ENCODE measurements around the gene TNS1.

TNS1 gene

DNA sequence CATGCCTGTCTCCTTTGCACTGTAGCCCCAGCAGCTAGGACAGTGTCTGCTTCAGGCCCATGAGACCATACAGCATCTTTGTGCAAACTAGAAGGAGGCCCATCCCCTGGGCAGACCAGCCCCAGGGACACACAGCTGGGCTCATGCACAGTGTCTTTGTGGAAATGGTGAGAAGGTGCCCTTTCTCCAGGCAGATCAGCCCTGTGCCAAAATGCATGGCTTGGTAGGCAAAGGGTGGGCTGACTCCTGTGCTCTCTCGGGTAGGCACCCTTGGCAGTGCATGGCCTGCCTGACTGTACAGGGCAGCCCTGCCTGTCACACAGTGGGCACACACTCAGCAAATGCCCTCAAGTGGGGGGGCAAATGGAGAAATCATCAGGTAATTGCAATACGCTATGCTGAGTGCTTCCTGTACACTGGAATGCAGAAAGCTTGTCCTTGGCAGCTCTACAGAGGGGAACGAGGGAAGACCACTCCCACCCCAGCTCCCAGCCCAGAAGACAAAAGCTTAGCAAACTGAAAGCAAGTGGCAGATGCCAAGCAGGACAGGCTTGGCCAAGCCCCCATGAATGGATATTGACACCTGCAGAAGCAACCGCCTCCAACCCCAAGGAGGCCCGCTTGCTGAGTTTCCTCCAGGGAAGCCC lies 21.6 kb downstream of the TNS1 start:
- Histone ChIP-seq H3K4me3 (ENCODE audit: low read depth, low read length) (no peak overlapping the region), H3K27me3 (ENCODE audit: control insufficient read depth, insufficient read depth, low read length) (no peaks in the 10 kb centered on the region), H3K4me1 (peaks cover 22% of the 10 kb centered on the region), H3K79me2 (peaks cover 14% of the 10 kb centered on the region), H3K9ac (no peak overlapping the region), H2AFZ (no peak overlapping the region), H3K9me3 (ENCODE audit: control insufficient read depth, low read length) (no peaks in the 10 kb centered on the region), H3K4me2 (ENCODE audit: low read length) (no peak overlapping the region), H3K36me3 (ENCODE audit: control insufficient read depth, insufficient read depth, low read length) (no peaks in the 10 kb centered on the region), H3K27ac (no peak overlapping the region)
- TF ChIP-seq, protein P1, sequence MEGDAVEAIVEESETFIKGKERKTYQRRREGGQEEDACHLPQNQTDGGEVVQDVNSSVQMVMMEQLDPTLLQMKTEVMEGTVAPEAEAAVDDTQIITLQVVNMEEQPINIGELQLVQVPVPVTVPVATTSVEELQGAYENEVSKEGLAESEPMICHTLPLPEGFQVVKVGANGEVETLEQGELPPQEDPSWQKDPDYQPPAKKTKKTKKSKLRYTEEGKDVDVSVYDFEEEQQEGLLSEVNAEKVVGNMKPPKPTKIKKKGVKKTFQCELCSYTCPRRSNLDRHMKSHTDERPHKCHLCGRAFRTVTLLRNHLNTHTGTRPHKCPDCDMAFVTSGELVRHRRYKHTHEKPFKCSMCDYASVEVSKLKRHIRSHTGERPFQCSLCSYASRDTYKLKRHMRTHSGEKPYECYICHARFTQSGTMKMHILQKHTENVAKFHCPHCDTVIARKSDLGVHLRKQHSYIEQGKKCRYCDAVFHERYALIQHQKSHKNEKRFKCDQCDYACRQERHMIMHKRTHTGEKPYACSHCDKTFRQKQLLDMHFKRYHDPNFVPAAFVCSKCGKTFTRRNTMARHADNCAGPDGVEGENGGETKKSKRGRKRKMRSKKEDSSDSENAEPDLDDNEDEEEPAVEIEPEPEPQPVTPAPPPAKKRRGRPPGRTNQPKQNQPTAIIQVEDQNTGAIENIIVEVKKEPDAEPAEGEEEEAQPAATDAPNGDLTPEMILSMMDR (IDR thresholded peaks at IDR 0.05): no peak

DNA sequence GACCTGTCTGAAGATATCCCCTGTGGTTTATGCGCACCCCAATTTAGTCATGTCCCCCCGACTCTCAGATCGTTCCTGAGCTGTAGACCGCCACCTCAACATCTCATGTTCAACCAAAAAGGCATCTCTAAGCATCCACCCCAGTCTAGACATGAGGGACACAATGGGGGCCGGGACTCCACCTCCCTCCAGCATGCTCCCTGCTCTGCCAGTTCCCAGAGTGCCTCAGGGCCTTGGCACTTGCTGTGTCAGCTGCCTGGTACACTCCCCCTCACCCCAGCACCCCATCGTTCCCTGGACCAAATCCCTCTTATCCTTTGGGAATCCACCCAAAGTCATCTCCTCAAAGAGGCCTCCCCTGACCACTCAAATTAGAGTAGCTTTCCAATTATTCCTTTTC lies 22.2 kb downstream of the TNS1 start:
- Histone ChIP-seq H3K4me2 (ENCODE audit: low read length) (no peak overlapping the region), H2AFZ (no peak overlapping the region), H3K27me3 (ENCODE audit: control insufficient read depth, insufficient read depth, low read length) (no peaks in the 10 kb centered on the region), H3K4me1 (peaks cover 22% of the 10 kb centered on the region), H3K27ac (no peak overlapping the region), H3K4me3 (ENCODE audit: low read depth, low read length) (no peak overlapping the region), H3K9ac (no peak overlapping the region), H3K36me3 (ENCODE audit: control insufficient read depth, insufficient read depth, low read length) (no peaks in the 10 kb centered on the region), H3K9me3 (ENCODE audit: control insufficient read depth, low read length) (no peaks in the 10 kb centered on the region), H3K79me2 (peaks cover 14% of the 10 kb centered on the region)
- TF ChIP-seq, protein P1 (IDR thresholded peaks at IDR 0.05): no peak

DNA sequence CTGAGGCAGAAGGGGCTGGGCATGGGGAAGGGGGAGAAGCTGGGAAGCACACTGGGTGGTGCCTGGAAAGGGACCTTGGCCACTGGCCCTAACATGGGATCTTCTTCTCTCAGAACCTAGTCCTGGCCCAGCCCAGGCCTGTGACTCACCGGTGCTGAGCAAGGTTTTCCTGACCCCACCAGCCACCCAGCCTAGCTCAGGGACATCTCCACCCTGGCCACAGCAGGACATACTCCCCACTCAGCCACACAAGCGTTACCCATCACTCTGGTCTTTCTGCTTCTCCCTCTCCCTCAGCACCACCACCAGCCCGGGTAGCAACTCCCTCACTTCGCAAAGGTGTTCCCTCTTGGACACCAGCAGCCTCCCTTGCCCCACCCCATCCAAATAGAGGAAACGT lies 22.8 kb downstream of the TNS1 start:
- Histone ChIP-seq H3K9ac (no peak overlapping the region), H3K4me2 (ENCODE audit: low read length) (no peak overlapping the region), H3K27me3 (ENCODE audit: control insufficient read depth, insufficient read depth, low read length) (no peaks in the 10 kb centered on the region), H3K4me3 (ENCODE audit: low read depth, low read length) (no peak overlapping the region), H3K27ac (no peak overlapping the region), H3K4me1 (peaks cover 25% of the 10 kb centered on the region), H3K79me2 (peaks cover 14% of the 10 kb centered on the region), H3K36me3 (ENCODE audit: control insufficient read depth, insufficient read depth, low read length) (no peaks in the 10 kb centered on the region), H3K9me3 (ENCODE audit: control insufficient read depth, low read length) (no peaks in the 10 kb centered on the region), H2AFZ (no peak overlapping the region)
- TF ChIP-seq, protein P1 (IDR thresholded peaks at IDR 0.05): no peak

DNA sequence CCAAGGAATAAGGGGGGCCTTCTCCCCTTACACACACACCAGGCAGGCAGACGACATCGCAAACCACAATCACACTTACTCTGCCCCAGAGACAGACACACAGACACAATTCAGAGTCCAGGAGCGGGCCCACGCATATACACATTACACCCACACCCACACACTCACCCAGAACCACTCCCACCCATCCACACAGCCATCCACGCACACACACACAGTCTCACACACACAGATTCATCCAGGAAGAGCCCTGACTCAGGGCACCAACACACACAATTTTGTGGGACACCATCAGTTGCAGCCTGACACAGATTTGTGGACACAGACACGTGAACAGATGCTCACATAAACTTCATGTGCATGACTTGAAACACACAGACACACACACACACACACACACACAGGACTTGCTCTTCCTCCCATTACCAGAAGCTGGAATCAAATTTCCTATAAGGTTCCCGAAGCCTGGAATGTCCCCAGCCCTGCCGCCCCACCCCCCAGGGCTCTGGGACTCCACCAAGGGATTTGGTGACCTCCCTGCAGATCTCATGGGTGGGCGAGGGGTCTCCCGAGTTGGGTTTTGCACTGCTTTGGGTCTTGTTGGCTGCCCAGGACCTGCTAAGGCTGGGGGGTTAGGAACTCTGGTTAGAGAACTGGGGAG lies 23.5 kb downstream of the TNS1 start:
- Histone ChIP-seq H3K9ac (no peak overlapping the region), H3K36me3 (ENCODE audit: control insufficient read depth, insufficient read depth, low read length) (no peaks in the 10 kb centered on the region), H3K79me2 (peaks cover 20% of the 10 kb centered on the region), H3K27me3 (ENCODE audit: control insufficient read depth, insufficient read depth, low read length) (no peaks in the 10 kb centered on the region), H3K9me3 (ENCODE audit: control insufficient read depth, low read length) (no peaks in the 10 kb centered on the region), H3K4me1 (peaks cover 31% of the 10 kb centered on the region), H3K4me3 (ENCODE audit: low read depth, low read length) (peak overlapping the region; percentile 74), H3K4me2 (ENCODE audit: low read length) (peak overlapping the region; percentile 70), H3K27ac (peak overlapping the region; percentile 55), H2AFZ (peak overlapping the region; percentile 74)
- TF ChIP-seq, protein P1 (IDR thresholded peaks at IDR 0.05): no peak
